Measurements from ENCODE around the gene ZBED4. TPM values are rescaled to one million over a fixed set of nuclear protein-coding genes. Genes with fewer than 3 reads are reported as not detected.
A peak's percentile ranks its signal among the peaks of the same experiment; 100 is the strongest.

Gene ZBED4
- total RNA-seq, 1 donor from 2014 or later, result 16.7 TPM

DNA sequence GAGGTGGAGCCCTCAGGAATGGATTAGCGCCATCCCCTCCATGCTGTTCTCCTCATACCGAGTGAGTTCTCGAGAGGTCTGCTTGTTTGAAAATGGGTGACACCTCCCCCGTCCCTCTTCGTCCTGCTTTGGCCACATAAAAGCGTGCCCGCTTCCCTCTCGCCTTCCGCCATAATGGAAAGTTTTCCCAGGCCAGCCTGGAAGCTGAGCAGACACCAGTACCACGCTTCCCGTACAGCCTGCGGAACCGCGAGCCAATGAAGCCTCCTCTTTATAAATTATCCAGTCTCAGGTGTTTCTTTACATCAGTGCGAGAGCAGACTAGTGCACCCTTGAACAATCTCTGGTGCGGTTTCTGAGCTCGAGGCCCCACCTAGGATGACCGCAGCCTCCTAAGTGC is 51.8 kb downstream of the ZBED4 start:
- DNase-seq, result no peak

GRCh38 chr22:49906071-49906798 is 52.6 kb downstream of the ZBED4 start:
- no peak for DNase-seq

DNA sequence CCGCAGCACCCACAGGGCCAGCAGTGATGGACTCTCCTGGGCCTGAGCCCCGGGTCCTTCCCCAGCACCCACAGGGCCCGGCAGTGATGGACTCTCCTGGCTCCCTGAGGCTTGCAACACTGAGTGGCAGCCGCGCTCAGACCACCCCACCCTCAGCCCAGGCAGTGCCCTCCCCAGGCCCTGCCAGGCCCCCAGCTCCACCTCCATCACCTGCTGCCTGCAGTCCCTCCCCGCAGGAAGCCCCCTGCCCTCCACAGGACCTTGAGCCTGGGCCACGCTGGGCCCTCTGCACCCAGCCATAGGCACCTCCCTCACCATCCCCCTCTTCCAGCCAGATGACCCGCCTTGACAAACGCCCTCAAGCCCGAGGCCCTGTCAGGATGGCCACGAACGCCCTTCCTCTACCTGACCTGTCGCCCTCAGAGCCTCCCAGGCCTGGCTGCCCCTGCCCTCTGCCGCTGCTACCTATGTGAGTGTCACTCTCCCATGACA is 53.2 kb downstream of the ZBED4 start:
- DNase-seq, result no peak

DNA sequence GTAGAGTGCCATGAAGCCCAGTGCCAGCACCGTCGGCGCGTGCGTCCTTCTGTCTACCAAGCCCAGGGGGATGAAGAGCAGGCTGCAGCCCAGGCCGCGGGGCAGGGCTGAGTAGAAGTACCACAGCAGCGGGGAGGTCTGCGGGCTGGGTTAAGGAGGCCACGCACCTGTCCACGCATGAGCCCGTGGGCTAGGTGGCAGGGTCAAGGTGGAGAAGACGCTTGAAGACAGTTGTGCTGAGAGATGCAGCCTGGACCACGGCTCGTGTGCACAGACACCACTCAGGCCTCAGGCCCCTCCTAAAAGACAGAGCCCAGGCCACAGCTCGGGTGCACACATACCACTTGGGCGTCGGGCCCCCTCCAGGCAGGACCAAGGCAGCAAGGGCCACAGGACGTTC is 54.2 kb downstream of the ZBED4 start:
- DNase-seq, result no peak

GRCh38 chr22:49909476-49910205 is 56.0 kb downstream of the ZBED4 start:
- DNase-seq, result no peak

DNA sequence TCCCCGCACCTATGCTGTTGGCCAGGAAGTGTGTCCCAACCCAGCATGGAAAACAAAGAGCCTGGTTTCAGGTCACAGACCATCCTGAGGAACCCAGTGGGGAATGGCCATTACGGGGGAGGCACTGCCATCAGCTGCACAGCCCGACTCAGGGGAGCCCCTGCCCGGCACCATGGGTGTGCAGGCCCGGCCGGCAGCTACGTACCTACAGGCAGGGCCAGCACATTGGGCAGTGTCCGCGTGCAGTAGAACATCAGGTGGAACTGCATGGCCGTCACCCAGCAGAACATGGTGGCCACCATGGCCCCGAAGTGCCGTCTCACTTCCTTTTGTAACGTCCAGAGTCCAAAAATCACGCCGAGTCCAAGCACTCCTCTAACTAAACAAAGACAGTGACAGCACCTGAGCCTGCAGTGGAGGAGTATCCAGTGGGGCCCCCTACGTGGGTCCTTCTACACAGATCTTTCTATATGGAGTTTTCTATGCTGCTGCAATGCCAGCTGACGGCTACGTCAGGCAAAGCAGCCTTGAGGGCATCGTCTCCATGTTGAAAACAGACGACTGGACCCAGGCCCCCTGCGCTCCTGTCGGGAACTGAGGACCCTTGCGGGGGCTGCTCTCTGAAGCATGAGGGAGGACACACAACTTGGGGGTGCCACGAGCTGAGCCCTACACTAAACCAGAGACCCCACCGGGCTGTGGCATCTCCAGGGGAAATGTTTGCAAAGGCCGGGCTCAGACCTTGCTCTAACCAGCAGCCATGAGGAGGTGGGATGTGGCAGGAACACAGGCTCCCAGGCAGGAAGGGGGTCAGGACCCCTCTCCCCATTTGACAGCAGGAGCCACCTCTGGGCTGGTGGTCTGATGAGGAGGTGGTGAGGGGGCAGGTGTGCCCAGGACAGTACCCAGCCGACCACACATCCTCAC is 56.8 kb downstream of the ZBED4 start:
- DNase-seq, result no peak

DNA sequence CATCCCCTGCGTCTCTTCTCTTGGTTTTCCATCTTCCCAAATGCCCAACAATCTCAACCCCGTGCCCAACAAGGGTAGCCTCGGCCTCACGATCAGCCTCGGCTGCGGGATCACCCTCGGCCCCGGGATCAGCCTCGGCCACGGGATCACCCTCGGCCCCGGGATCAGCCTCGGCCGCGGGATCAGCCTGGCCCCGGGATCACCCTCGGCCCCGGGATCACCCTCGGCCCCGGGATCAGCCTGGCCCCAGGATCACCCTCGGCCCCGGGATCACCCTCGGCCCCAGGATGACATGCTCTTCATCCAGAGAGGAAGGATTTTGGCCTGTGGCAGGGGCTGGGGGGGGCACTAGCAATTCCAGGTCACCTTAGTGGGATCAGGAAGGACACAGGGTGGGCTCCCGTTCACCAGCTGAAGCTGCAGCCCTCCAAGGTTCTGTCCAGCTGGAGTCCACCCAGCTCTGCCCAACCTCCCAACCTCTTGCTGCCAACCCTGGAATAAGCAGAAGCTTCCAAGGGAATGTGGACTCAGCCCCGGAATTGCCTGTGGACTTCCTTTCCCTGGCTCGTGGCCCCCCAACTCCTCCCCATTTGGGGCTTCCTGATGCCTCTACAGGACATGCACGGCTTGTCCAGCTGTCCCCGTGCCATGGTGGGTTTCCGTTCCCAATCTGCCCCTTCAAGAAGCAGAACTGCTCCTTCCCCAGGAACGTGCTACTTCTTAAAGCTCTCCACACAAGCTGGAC is 58.4 kb downstream of the ZBED4 start:
- DNase-seq, result no peak

- DNase-seq, result no peak
These were observed 59.4 kb downstream of the ZBED4 start for GRCh38 chr22:49913026-49913425.

DNA sequence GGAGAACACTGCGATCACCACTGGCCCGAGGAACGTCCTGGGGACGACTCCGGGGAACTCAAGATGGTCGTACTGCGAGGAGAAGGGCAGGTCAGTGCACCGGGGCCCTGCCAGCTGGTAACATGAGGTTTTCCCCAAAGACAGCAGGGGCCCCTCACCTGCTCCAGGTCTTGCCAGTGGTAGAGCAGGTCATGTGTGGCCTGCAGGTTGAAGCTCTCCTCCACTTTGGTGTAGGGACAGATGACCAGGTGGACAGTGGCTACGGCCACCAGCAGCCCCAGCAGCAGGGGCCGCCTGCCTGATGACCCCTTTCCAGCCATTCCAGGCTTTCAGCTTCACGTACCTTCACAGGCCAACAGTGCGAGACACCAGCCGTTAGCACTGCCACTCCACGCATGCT is 59.8 kb downstream of the ZBED4 start:
- DNase-seq, result no peak

GRCh38 chr22:49914256-49914655 is 60.6 kb downstream of the ZBED4 start:
- DNase-seq, result no peak

DNA sequence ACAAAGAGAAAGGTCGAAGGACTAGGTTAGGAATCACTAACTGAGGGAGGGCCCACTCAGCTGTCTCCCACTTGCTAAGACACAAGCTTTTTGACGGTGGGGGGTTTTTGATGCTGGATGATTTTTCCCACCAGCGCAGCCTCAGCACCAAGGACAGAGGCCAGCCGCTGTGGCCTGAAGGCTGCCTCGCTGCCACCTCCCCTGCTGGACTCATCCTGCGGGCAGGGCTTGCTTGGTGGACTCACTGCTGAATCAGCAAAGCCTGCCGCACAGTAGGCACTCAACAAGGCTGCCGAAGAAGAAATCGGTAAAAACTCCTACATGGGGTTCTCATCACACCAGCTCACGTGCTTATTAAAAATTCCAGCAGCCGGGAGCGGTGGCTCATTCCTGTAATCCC is 62.0 kb downstream of the ZBED4 start:
- DNase-seq, result no peak

- DNase-seq, result no peak
These were observed 63.2 kb downstream of the ZBED4 start for GRCh38 chr22:49916831-49917230.

DNA sequence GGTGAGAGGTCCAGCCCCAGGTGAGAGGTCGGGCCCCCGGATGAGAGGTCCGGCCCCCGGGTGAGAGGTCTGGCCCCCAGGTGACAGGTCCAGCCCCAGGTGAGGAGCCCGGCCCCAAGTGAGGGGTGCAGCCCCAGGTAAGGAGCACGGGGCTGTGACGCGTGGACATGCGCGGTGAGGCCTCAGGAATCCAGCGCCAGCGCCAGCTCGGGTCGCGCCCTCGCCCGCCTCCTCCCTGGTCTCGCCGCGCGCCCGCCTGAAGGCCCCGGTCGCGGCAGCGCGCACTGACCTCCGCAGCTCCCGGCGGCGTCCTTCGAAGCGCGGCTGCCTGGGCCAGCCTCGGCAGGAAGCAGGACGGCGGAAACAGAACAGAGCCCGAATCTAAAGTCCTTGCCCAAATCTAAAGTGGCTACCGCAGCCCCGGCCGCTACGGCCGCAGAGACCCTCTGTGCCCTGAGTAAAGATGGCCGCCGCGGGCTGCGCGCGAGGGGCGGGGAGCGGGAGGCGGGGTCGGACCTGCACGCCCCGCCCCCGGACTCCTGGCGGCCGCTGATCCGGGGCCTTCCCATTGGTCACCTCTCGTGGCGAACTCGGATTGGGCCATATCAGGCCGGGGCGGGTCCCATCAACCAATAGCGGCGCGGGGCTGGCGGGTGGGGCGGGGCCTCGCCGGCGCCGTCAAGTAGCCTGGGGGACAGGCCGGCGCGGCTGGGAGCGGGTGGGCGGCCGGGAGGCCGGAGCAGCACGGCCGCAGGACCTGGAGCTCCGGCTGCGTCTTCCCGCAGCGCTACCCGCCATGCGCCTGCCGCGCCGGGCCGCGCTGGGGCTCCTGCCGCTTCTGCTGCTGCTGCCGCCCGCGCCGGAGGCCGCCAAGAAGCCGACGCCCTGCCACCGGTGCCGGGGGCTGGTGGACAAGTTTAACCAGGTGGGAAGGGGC is 64.6 kb downstream of the ZBED4 start, which contains the start of the genes ALG12 and CRELD2:
TSS of gene ALG12 (minus strand) at position 465 of the 937 bp plus-strand sequence. CDS start 4,673 bp downstream, outside the sequence.
TSS of gene CRELD2 (plus strand) at position 661 of the 937 bp plus-strand sequence. CDS start at position 797, 136 bp downstream.
- peak; percentile 99 for DNase-seq

GRCh38 chr22:49918911-49919881 is 65.6 kb downstream of the ZBED4 start:
- DNase-seq, result no peak

- DNase-seq, result no peak
These were observed 67.2 kb downstream of the ZBED4 start for GRCh38 chr22:49920859-49921258.

GRCh38 chr22:49921508-49922278 is 68.0 kb downstream of the ZBED4 start:
- no peak for DNase-seq

- DNase-seq, result no peak
These were observed 68.8 kb downstream of the ZBED4 start for GRCh38 chr22:49922484-49922883.

DNA sequence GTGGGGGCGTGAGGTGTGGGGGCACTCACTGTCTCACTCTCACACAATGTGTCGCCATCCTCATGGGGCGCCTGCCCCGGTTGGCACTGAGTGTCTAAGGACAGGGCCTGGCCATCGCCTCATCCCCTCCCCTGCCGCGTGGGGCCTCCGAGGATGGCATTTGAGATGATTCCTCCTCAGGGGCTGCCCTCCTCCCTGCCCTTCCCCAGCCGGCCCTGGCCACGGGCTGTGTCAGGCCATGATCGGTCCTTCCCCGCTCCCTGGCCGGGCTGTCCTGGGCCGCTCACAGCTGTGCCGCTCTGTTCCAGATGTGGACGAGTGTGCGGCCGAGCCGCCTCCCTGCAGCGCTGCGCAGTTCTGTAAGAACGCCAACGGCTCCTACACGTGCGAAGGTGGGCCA is 69.3 kb downstream of the ZBED4 start:
- DNase-seq, result no peak

GRCh38 chr22:49923445-49923844 is 69.8 kb downstream of the ZBED4 start:
- no peak for DNase-seq

All from dermis blood vessel endothelial cell (primary cell).